ENCODE measurements around the gene TLE4. TPM values are rescaled to one million over a fixed set of nuclear protein-coding genes. Genes with fewer than 3 reads are reported as not detected.

The TLE4 gene
- polyA plus RNA-seq, 1 of the 3 experiments (the other 2 are of a cell fraction), result 40.4 TPM

DNA sequence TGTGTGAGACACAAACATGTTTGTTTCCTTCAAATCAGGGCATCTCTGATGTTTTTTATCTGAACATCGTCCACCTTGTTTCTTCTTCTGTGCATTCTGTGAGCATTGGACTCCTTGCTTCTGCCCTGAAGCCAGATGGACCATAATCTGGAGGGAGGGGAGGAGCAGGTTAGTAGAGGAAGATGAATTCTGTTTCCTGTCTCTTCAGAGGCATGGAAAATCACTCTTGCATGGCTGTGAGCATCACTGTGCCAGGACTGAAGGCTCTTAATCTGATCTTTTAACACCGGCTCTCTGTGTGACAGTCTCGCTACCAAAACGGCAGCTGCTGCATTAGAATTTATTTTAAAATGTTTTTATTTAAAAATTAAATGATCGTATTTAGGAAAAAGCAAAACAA, 43.3 kb downstream of the TLE4 start (continued):
- TF ChIP-seq, protein P1, sequence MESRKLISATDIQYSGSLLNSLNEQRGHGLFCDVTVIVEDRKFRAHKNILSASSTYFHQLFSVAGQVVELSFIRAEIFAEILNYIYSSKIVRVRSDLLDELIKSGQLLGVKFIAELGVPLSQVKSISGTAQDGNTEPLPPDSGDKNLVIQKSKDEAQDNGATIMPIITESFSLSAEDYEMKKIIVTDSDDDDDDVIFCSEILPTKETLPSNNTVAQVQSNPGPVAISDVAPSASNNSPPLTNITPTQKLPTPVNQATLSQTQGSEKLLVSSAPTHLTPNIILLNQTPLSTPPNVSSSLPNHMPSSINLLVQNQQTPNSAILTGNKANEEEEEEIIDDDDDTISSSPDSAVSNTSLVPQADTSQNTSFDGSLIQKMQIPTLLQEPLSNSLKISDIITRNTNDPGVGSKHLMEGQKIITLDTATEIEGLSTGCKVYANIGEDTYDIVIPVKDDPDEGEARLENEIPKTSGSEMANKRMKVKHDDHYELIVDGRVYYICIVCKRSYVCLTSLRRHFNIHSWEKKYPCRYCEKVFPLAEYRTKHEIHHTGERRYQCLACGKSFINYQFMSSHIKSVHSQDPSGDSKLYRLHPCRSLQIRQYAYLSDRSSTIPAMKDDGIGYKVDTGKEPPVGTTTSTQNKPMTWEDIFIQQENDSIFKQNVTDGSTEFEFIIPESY (IDR thresholded peaks at IDR 0.05; ENCODE audit: borderline replicate concordance, low read depth), result no peak
- TF ChIP-seq, protein P2, sequence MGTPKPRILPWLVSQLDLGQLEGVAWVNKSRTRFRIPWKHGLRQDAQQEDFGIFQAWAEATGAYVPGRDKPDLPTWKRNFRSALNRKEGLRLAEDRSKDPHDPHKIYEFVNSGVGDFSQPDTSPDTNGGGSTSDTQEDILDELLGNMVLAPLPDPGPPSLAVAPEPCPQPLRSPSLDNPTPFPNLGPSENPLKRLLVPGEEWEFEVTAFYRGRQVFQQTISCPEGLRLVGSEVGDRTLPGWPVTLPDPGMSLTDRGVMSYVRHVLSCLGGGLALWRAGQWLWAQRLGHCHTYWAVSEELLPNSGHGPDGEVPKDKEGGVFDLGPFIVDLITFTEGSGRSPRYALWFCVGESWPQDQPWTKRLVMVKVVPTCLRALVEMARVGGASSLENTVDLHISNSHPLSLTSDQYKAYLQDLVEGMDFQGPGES (IDR thresholded peaks at IDR 0.05; ENCODE audit: low read depth, low read length), result no peak

DNA sequence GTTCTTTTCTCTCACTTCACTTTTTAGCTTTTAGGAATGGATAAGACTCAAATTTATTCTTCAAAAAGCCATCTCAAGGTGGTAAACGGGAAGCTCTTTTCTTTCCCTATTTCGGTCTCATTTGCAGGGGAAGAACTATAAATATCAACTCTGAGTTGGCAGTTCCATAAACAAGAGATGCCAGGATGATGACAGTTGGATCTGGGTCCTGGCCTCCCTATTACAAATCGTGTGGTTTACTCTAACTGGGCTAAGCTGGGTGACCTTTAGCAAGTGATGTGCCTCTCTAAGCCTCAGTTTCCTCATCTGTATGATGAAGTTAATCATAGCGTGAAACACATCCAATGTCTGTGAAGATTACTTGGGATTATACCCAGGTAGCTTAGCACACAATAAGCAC, 44.2 kb downstream of the TLE4 start:
- Histone ChIP-seq H4K20me1 (ENCODE audit: insufficient read depth) (peaks cover 72% of the 10 kb centered on the region), H3K4me1 (ENCODE audit: control insufficient read depth in 1 of 2, insufficient read depth in 2 of 2, low read depth in 1 of 2, low read length in 1 of 2) (peaks cover 29 to 40% of the 10 kb centered on the region in 2 experiments), H3K9me3 (no peaks in the 10 kb centered on the region), H3K79me2 (ENCODE audit: insufficient read depth) (peaks cover 100% of the 10 kb centered on the region), H3K4me2 (no peak overlapping the region), H3K4me3 (ENCODE audit: low read depth in 2 of 2, low read length in 1 of 2) (no peak overlapping the region), H3K9me2 (no peaks in the 10 kb centered on the region), H2AFZ (ENCODE audit: low read depth) (no peak overlapping the region), H3K27ac (ENCODE audit: low read depth in 2 of 2, low read length in 1 of 2) (peak overlapping the region in 1 of 2 experiments; percentile 86; a peak in 2 of 4 replicates), H3K36me3 (replicated peaks in 1 of 2; ENCODE audit: control insufficient read depth in 1 of 2, insufficient read depth in 2 of 2, low read length in 1 of 2) (peaks cover 32 to 40% of the 10 kb centered on the region in 2 experiments), H3K27me3 (ENCODE audit: insufficient read depth) (no peaks in the 10 kb centered on the region), H3F3A (replicated peaks; ENCODE audit: insufficient read depth) (peaks cover 21% of the 10 kb centered on the region), H3K9ac (no peak overlapping the region)
- WGBS (ENCODE audit: low lambda C conversion rate), result 88% methylated on average over 4 of the region's 4 CpGs
- TF ChIP-seq EP300 (IDR thresholded peaks at IDR 0.05; ENCODE audit: borderline replicate concordance in 1 of 2, low read depth in 1 of 2, low read length in 1 of 2) (no peak), FOXJ3 (CRISPR knock-in tag; IDR thresholded peaks at IDR 0.05) (no peak), TAF1 (IDR thresholded peaks at IDR 0.05; ENCODE audit: borderline replicate concordance, low read depth, low read length) (no peak), RCOR1 (IDR thresholded peaks at IDR 0.05; ENCODE audit: low read length) (no peak), NFIC (IDR thresholded peaks at IDR 0.05; ENCODE audit: borderline replicate concordance) (no peak), GATA2 (CRISPR knock-in tag; IDR thresholded peaks at IDR 0.05) (no peak), SMC3 (IDR thresholded peaks at IDR 0.05; ENCODE audit: low read depth, low read length) (no peak), GABPA (IDR thresholded peaks at IDR 0.05; ENCODE audit: low read depth) (no peak), JUND (IDR thresholded peaks at IDR 0.05) (no peak), FOSL2 (IDR thresholded peaks at IDR 0.05; ENCODE audit: borderline replicate concordance, low read depth) (no peak), MXI1 (IDR thresholded peaks at IDR 0.05; ENCODE audit: low read depth, low read length) (no peak), NRF1 (IDR thresholded peaks at IDR 0.05; ENCODE audit: low read depth, low read length) (no peak), YY1 (IDR thresholded peaks at IDR 0.05; ENCODE audit: low read depth) (no peak), TEAD4 (IDR thresholded peaks at IDR 0.05; ENCODE audit: borderline replicate concordance, insufficient read depth) (no peak)
- TF ChIP-seq, protein P1 (IDR thresholded peaks at IDR 0.05; ENCODE audit: borderline replicate concordance, low read depth), result no peak
- TF ChIP-seq, protein P3, sequence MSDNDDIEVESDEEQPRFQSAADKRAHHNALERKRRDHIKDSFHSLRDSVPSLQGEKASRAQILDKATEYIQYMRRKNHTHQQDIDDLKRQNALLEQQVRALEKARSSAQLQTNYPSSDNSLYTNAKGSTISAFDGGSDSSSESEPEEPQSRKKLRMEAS (IDR thresholded peaks at IDR 0.05; ENCODE audit: low read depth), result no peak
- TF ChIP-seq, protein P2 (IDR thresholded peaks at IDR 0.05; ENCODE audit: low read depth, low read length), result no peak
- TF ChIP-seq, protein P4, sequence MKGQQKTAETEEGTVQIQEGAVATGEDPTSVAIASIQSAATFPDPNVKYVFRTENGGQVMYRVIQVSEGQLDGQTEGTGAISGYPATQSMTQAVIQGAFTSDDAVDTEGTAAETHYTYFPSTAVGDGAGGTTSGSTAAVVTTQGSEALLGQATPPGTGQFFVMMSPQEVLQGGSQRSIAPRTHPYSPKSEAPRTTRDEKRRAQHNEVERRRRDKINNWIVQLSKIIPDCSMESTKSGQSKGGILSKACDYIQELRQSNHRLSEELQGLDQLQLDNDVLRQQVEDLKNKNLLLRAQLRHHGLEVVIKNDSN (IDR thresholded peaks at IDR 0.05; ENCODE audit: borderline replicate concordance, low read depth), result no peak
- TF ChIP-seq, protein P5, sequence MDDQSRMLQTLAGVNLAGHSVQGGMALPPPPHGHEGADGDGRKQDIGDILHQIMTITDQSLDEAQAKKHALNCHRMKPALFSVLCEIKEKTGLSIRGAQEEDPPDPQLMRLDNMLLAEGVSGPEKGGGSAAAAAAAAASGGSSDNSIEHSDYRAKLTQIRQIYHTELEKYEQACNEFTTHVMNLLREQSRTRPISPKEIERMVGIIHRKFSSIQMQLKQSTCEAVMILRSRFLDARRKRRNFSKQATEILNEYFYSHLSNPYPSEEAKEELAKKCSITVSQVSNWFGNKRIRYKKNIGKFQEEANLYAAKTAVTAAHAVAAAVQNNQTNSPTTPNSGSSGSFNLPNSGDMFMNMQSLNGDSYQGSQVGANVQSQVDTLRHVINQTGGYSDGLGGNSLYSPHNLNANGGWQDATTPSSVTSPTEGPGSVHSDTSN (IDR thresholded peaks at IDR 0.05), result no peak
- CTCF ChIA-PET, result interaction anchor here (1.3 to 1.8 kb wide), 3 partner anchors 25 to 51 kb away, joined by 3 to 4 read pairs (median 4); no protein-coding TSS in a partner anchor
- POLR2A ChIA-PET, result no interaction called here
- no peak for DNase-seq

Measured in SK-N-SH (cell line).